ENCODE results near the gene TAGLN2. TPM values are rescaled to one million over a fixed set of nuclear protein-coding genes. Genes with fewer than 3 reads are reported as not detected.
A peak's percentile ranks its signal among the peaks of the same experiment; 100 is the strongest.

TAGLN2 gene
- total and polyA plus RNA-seq, 10 of the 15 experiments (the other 5 are each of a cell fraction or from before 2014, with no cell fraction given), result 155 to 611 (median 363) TPM

DNA sequence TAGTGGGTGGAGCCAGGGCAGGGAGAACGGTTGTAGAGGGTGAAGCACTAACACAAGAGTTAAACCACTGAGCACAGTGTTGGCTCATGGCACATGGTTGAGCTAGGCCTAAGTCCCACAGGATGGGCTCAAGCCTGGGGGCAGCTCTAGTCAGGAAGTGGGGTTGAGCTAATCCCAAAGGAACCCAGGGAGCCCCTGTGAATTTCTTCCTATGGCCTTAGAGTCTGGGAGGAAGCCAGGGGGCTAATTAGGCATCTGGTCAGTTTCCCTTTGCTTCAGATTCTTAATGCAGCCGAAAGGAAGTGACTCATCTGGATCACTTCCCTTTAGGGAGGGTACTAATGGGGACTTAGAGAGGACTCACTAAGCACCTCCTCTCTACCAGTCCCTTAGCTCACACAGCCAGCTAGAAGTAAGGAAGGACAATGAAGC, 35.5 kb downstream of the TAGLN2 start (continued):
- TF ChIP-seq, protein P1, sequence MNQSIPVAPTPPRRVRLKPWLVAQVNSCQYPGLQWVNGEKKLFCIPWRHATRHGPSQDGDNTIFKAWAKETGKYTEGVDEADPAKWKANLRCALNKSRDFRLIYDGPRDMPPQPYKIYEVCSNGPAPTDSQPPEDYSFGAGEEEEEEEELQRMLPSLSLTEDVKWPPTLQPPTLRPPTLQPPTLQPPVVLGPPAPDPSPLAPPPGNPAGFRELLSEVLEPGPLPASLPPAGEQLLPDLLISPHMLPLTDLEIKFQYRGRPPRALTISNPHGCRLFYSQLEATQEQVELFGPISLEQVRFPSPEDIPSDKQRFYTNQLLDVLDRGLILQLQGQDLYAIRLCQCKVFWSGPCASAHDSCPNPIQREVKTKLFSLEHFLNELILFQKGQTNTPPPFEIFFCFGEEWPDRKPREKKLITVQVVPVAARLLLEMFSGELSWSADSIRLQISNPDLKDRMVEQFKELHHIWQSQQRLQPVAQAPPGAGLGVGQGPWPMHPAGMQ (IDR thresholded peaks at IDR 0.05; ENCODE audit: borderline replicate concordance), result no peak
- TF ChIP-seq MTA2 (IDR thresholded peaks at IDR 0.05; ENCODE audit: low read depth) (peak; percentile 91), IRF3 (IDR thresholded peaks at IDR 0.05) (no peak), JUNB (IDR thresholded peaks at IDR 0.05) (peak; percentile 80), SPI1 (IDR thresholded peaks at IDR 0.05; ENCODE audit: borderline replicate concordance, insufficient read depth, low read depth, low read length) (peak; percentile 94), SREBF1 (IDR thresholded peaks at IDR 0.05; ENCODE audit: low read length) (no peak), CREM (IDR thresholded peaks at IDR 0.05; ENCODE audit: low read depth) (0 out of 2 replicates have a peak, but pooled peaks have one; percentile 5), IKZF2 (IDR thresholded peaks at IDR 0.05) (peak; percentile 75 to 81), RBBP5 (conservative IDR thresholded peaks at IDR 0.05) (no peak), E4F1 (IDR thresholded peaks at IDR 0.05; ENCODE audit: borderline replicate concordance, partially characterized antibody) (no peak), ATF3 (IDR thresholded peaks at IDR 0.05; ENCODE audit: borderline replicate concordance, extremely low read depth, low read depth, low read length) (no peak), PBX3 (IDR thresholded peaks at IDR 0.05; ENCODE audit: insufficient replicate concordance, low read depth, low read length) (no peak), NFIC (IDR thresholded peaks at IDR 0.05; ENCODE audit: low read depth, low read length) (peak; percentile 56; the same call in 1 of the 2 replicates), POLR2AphosphoS5 (IDR thresholded peaks at IDR 0.05; ENCODE audit: low read length) (no peak)
- TF ChIP-seq, protein P2, sequence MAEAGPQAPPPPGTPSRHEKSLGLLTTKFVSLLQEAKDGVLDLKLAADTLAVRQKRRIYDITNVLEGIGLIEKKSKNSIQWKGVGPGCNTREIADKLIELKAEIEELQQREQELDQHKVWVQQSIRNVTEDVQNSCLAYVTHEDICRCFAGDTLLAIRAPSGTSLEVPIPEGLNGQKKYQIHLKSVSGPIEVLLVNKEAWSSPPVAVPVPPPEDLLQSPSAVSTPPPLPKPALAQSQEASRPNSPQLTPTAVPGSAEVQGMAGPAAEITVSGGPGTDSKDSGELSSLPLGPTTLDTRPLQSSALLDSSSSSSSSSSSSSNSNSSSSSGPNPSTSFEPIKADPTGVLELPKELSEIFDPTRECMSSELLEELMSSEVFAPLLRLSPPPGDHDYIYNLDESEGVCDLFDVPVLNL (IDR thresholded peaks at IDR 0.05; ENCODE audit: low read depth, low read length), result no peak
- TF ChIP-seq, protein P3, sequence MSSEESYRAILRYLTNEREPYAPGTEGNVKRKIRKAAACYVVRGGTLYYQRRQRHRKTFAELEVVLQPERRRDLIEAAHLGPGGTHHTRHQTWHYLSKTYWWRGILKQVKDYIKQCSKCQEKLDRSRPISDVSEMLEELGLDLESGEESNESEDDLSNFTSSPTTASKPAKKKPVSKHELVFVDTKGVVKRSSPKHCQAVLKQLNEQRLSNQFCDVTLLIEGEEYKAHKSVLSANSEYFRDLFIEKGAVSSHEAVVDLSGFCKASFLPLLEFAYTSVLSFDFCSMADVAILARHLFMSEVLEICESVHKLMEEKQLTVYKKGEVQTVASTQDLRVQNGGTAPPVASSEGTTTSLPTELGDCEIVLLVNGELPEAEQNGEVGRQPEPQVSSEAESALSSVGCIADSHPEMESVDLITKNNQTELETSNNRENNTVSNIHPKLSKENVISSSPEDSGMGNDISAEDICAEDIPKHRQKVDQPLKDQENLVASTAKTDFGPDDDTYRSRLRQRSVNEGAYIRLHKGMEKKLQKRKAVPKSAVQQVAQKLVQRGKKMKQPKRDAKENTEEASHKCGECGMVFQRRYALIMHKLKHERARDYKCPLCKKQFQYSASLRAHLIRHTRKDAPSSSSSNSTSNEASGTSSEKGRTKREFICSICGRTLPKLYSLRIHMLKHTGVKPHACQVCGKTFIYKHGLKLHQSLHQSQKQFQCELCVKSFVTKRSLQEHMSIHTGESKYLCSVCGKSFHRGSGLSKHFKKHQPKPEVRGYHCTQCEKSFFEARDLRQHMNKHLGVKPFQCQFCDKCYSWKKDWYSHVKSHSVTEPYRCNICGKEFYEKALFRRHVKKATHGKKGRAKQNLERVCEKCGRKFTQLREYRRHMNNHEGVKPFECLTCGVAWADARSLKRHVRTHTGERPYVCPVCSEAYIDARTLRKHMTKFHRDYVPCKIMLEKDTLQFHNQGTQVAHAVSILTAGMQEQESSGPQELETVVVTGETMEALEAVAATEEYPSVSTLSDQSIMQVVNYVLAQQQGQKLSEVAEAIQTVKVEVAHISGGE (CRISPR knock-in tag; IDR thresholded peaks at IDR 0.05), result no peak
- TF ChIP-seq, protein P4, sequence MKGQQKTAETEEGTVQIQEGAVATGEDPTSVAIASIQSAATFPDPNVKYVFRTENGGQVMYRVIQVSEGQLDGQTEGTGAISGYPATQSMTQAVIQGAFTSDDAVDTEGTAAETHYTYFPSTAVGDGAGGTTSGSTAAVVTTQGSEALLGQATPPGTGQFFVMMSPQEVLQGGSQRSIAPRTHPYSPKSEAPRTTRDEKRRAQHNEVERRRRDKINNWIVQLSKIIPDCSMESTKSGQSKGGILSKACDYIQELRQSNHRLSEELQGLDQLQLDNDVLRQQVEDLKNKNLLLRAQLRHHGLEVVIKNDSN (IDR thresholded peaks at IDR 0.05; ENCODE audit: borderline replicate concordance, extremely low read length, insufficient read depth, low read depth, low read length), result no peak

All from GM12878 (cell line).